ENCODE results near the gene TMEM150B.
A peak's percentile ranks its signal among the peaks of the same experiment; 100 is the strongest.

The TMEM150B gene

DNA sequence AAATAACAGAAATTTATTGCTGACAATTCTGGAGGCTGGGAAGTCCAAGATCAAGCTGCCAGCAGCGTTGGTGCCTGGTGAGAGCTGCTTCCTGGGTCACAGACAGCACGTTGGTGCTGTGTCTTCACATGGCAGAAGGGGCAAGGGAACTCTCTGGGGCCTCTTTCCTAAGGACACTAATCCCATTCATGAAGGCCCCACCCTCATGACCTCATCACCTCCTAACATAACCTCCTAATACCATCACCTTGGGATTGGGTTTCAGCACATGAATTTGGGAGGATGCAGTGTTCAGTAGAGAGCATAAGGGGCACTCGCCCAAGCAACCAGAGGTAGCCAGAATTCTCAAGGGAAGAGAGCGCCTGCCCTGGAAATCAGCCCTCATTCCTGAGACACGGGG, 15.7 kb downstream of the TMEM150B start:
- Histone ChIP-seq H3K9me3 (ENCODE audit: low read length) (no peaks in the 10 kb centered on the region), H3K27ac (ENCODE audit: low read depth, low read length) (no peak overlapping the region), H3K27me3 (ENCODE audit: control insufficient read depth in 1 of 2, insufficient read depth in 2 of 2, low read length in 2 of 2) (no peaks in the 10 kb centered on the region), H3K4me3 (ENCODE audit: low read depth in 1 of 2, low read length in 2 of 2) (no peak overlapping the region), H3K9ac (ENCODE audit: low read length) (no peak overlapping the region), H3K4me1 (ENCODE audit: insufficient read depth, low read length) (no peaks in the 10 kb centered on the region), H3K36me3 (ENCODE audit: insufficient read depth, low read length) (peaks cover 26% of the 10 kb centered on the region)

- Histone ChIP-seq H3K4me1 (ENCODE audit: insufficient read depth, low read length) (no peaks in the 10 kb centered on the region), H3K36me3 (ENCODE audit: insufficient read depth, low read length) (peaks cover 33% of the 10 kb centered on the region), H3K9me3 (ENCODE audit: low read length) (no peaks in the 10 kb centered on the region), H3K4me3 (ENCODE audit: low read depth in 1 of 2, low read length in 2 of 2) (no peak overlapping the region), H3K9ac (ENCODE audit: low read length) (no peak overlapping the region), H3K27me3 (ENCODE audit: control insufficient read depth in 1 of 2, insufficient read depth in 2 of 2, low read length in 2 of 2) (no peaks in the 10 kb centered on the region), H3K27ac (ENCODE audit: low read depth, low read length) (no peak overlapping the region)
Measured at GRCh38 chr19:55308281-55308680, 16.9 kb downstream of the TMEM150B start.

GRCh38 chr19:55306712-55307111, 18.4 kb downstream of the TMEM150B start:
- H3K4me3 ChIP-seq (ENCODE audit: low read depth in 1 of 2, low read length in 2 of 2), result no peak overlapping the region
- no peak overlapping the region for H3K27ac ChIP-seq (ENCODE audit: low read depth, low read length)
- no peak overlapping the region for H3K9ac ChIP-seq (ENCODE audit: low read length)
- H3K27me3 ChIP-seq (ENCODE audit: control insufficient read depth in 1 of 2, insufficient read depth in 2 of 2, low read length in 2 of 2), result no peaks in the 10 kb centered on the region
- H3K9me3 ChIP-seq (ENCODE audit: low read length), result no peaks in the 10 kb centered on the region
- peaks cover 41% of the 10 kb centered on the region for H3K36me3 ChIP-seq (ENCODE audit: insufficient read depth, low read length)
- H3K4me1 ChIP-seq (ENCODE audit: insufficient read depth, low read length), result peaks cover 4% of the 10 kb centered on the region

DNA sequence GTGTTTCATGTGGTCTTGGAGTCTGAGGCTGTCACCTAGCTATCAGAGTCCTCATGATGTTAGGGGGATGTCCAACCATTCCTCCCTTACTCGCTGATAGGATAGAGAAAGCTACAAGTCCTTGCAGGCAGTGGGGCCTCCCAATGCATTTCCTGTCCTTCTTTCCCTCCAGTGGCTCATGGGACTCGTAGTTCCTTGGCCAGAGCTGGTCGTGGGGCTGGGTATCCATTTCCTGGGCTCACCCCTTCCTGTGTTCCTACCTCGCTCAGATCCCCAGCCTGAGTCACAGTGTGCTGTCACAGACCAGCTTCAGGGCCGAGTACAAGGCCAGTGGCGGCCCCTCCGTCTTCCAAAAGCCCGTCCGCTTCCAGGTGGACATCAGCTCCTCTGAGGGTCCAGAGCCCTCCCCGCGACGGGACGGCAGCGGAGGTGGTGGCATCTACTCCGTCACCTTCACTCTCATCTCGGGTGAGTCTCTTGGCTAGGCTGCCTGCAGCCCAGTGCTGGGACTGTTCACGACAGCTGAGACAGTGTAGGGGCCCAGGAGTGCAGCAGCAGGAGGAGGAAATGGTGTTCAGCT, 19.1 kb downstream of the TMEM150B start:
- Histone ChIP-seq H3K36me3 (ENCODE audit: insufficient read depth, low read length) (peaks cover 41% of the 10 kb centered on the region), H3K27ac (ENCODE audit: low read depth, low read length) (no peak overlapping the region), H3K9ac (ENCODE audit: low read length) (no peak overlapping the region), H3K4me1 (ENCODE audit: insufficient read depth, low read length) (peaks cover 9% of the 10 kb centered on the region), H3K4me3 (ENCODE audit: low read depth in 1 of 2, low read length in 2 of 2) (no peak overlapping the region), H3K9me3 (ENCODE audit: low read length) (no peaks in the 10 kb centered on the region), H3K27me3 (ENCODE audit: control insufficient read depth in 1 of 2, insufficient read depth in 2 of 2, low read length in 2 of 2) (no peaks in the 10 kb centered on the region)

- no peaks in the 10 kb centered on the region for H3K9me3 ChIP-seq (ENCODE audit: low read length)
- H3K4me3 ChIP-seq (ENCODE audit: low read depth in 1 of 2, low read length in 2 of 2), result no peak overlapping the region
- H3K27ac ChIP-seq (ENCODE audit: low read depth, low read length), result no peak overlapping the region
- peaks cover 41% of the 10 kb centered on the region for H3K36me3 ChIP-seq (ENCODE audit: insufficient read depth, low read length)
- H3K9ac ChIP-seq (ENCODE audit: low read length), result no peak overlapping the region
- no peaks in the 10 kb centered on the region for H3K27me3 ChIP-seq (ENCODE audit: control insufficient read depth in 1 of 2, insufficient read depth in 2 of 2, low read length in 2 of 2)
- H3K4me1 ChIP-seq (ENCODE audit: insufficient read depth, low read length), result peaks cover 9% of the 10 kb centered on the region
Measured at GRCh38 chr19:55305491-55305890, 19.6 kb downstream of the TMEM150B start.

GRCh38 chr19:55304980-55305379, 20.2 kb downstream of the TMEM150B start:
- Histone ChIP-seq H3K27ac (ENCODE audit: low read depth, low read length) (no peak overlapping the region), H3K9me3 (ENCODE audit: low read length) (no peaks in the 10 kb centered on the region), H3K36me3 (ENCODE audit: insufficient read depth, low read length) (peaks cover 41% of the 10 kb centered on the region), H3K27me3 (ENCODE audit: control insufficient read depth in 1 of 2, insufficient read depth in 2 of 2, low read length in 2 of 2) (no peaks in the 10 kb centered on the region), H3K9ac (ENCODE audit: low read length) (no peak overlapping the region), H3K4me3 (ENCODE audit: low read depth in 1 of 2, low read length in 2 of 2) (no peak overlapping the region), H3K4me1 (ENCODE audit: insufficient read depth, low read length) (peaks cover 9% of the 10 kb centered on the region)

GRCh38 chr19:55304279-55304978, 20.7 kb downstream of the TMEM150B start:
- Histone ChIP-seq H3K9ac (ENCODE audit: low read length) (no peak overlapping the region), H3K4me3 (ENCODE audit: low read depth in 1 of 2, low read length in 2 of 2) (no peak overlapping the region), H3K9me3 (ENCODE audit: low read length) (no peaks in the 10 kb centered on the region), H3K4me1 (ENCODE audit: insufficient read depth, low read length) (peaks cover 9% of the 10 kb centered on the region), H3K36me3 (ENCODE audit: insufficient read depth, low read length) (peaks cover 36% of the 10 kb centered on the region), H3K27ac (ENCODE audit: low read depth, low read length) (no peak overlapping the region), H3K27me3 (ENCODE audit: control insufficient read depth in 1 of 2, insufficient read depth in 2 of 2, low read length in 2 of 2) (no peaks in the 10 kb centered on the region)

GRCh38 chr19:55303477-55303876, 21.7 kb downstream of the TMEM150B start:
- Histone ChIP-seq H3K27me3 (ENCODE audit: control insufficient read depth in 1 of 2, insufficient read depth in 2 of 2, low read length in 2 of 2) (no peaks in the 10 kb centered on the region), H3K9me3 (ENCODE audit: low read length) (no peaks in the 10 kb centered on the region), H3K27ac (ENCODE audit: low read depth, low read length) (no peak overlapping the region), H3K9ac (ENCODE audit: low read length) (no peak overlapping the region), H3K36me3 (ENCODE audit: insufficient read depth, low read length) (peaks cover 29% of the 10 kb centered on the region), H3K4me1 (ENCODE audit: insufficient read depth, low read length) (peaks cover 9% of the 10 kb centered on the region), H3K4me3 (ENCODE audit: low read depth in 1 of 2, low read length in 2 of 2) (no peak overlapping the region)

GRCh38 chr19:55302318-55302703, 22.8 kb downstream of the TMEM150B start:
- peaks cover 9% of the 10 kb centered on the region for H3K4me1 ChIP-seq (ENCODE audit: insufficient read depth, low read length)
- H3K36me3 ChIP-seq (ENCODE audit: insufficient read depth, low read length), result peaks cover 29% of the 10 kb centered on the region
- H3K9ac ChIP-seq (ENCODE audit: low read length), result no peak overlapping the region
- H3K27ac ChIP-seq (ENCODE audit: low read depth, low read length), result no peak overlapping the region
- peak overlapping the region; percentile 10 to 47 for H3K4me3 ChIP-seq (ENCODE audit: low read depth in 1 of 2, low read length in 2 of 2)
- H3K27me3 ChIP-seq (ENCODE audit: control insufficient read depth in 1 of 2, insufficient read depth in 2 of 2, low read length in 2 of 2), result no peaks in the 10 kb centered on the region
- no peaks in the 10 kb centered on the region for H3K9me3 ChIP-seq (ENCODE audit: low read length)

DNA sequence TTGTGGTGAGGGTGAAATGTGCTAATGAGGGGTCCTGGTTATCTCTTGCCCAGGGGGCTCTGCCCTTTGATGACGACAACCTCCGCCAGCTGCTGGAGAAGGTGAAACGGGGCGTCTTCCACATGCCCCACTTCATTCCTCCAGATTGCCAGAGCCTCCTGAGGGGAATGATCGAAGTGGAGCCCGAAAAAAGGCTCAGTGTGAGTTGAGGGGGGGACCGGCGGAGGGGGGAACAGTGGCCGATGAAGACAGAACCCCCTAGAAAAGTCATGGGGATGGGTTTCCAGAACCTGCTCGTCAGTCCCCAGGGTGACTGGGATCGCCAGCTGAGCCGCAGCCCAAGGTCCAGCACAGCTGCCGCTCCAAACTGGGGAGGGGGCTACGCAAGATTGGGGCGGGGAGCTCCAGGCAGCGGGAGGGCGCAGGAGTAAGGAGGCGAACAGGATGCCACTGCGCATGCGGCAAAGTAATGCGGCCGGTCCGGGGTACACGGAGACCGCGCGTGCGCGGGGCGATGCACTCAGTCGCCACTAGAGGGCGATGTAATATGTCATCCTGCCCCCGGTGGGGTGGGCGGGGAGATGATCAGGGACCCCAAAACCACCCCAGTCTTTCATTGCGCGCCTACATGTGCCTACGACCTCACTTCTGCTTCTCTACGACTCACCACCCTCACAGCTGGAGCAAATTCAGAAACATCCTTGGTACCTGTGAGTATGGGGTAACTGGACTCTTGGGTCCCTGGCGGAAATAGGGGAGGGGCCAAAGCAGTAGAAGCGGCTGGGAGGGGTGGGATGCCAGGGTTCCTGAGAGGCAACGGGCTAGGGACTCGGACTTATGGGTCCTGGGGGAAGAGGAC, 23.5 kb downstream of the TMEM150B start:
- no peaks in the 10 kb centered on the region for H3K9me3 ChIP-seq (ENCODE audit: low read length)
- no peak overlapping the region for H3K27ac ChIP-seq (ENCODE audit: low read depth, low read length)
- H3K9ac ChIP-seq (ENCODE audit: low read length), result no peak overlapping the region
- peak overlapping the region; percentile 10 to 47 for H3K4me3 ChIP-seq (ENCODE audit: low read depth in 1 of 2, low read length in 2 of 2)
- H3K4me1 ChIP-seq (ENCODE audit: insufficient read depth, low read length), result peaks cover 9% of the 10 kb centered on the region
- no peaks in the 10 kb centered on the region for H3K27me3 ChIP-seq (ENCODE audit: control insufficient read depth in 1 of 2, insufficient read depth in 2 of 2, low read length in 2 of 2)
- peaks cover 24% of the 10 kb centered on the region for H3K36me3 ChIP-seq (ENCODE audit: insufficient read depth, low read length)

DNA sequence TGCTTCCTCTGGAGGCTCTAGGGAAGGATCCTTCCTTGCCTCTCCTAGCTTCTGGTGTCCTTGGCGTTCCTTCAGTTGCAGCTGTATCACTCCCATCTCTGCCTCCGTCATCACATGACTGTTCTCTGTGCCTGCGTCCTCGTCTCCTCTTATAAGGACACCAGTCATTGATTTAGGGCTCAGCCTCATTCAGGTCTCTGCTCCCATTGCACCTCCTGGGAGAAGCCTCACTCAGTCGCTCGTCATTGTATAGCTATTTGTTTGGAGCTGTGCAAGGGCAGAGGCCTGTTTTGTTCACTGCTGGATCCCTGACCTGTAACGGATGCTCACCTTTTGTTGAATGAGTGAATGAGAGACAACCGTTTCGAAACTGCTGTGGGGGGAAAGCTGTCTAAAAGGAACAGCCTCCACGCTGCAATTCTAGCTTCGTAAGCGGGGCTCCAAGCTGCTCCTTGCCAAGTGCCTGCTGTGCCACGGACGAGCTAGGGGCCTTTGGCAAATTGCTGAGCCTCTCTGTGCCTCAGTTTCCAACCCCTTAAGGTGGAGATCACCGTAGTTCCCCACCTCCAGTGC, 24.2 kb downstream of the TMEM150B start:
- no peak overlapping the region for H3K4me3 ChIP-seq (ENCODE audit: low read depth in 1 of 2, low read length in 2 of 2)

More for the DNA sequence above, 24.2 kb downstream of the TMEM150B start:
- Histone ChIP-seq H3K36me3 (ENCODE audit: insufficient read depth, low read length) (peaks cover 19% of the 10 kb centered on the region), H3K4me1 (ENCODE audit: insufficient read depth, low read length) (peaks cover 9% of the 10 kb centered on the region), H3K9me3 (ENCODE audit: low read length) (no peaks in the 10 kb centered on the region), H3K9ac (ENCODE audit: low read length) (no peak overlapping the region), H3K27ac (ENCODE audit: low read depth, low read length) (no peak overlapping the region), H3K27me3 (ENCODE audit: control insufficient read depth in 1 of 2, insufficient read depth in 2 of 2, low read length in 2 of 2) (no peaks in the 10 kb centered on the region)
